Panc1 (cell line): ENCODE results near the gene CLIP3. TPM values are rescaled to one million over a fixed set of nuclear protein-coding genes. Genes with fewer than 3 reads are reported as not detected.
A peak's percentile ranks its signal among the peaks of the same experiment; 100 is the strongest.

Experiments
- ATAC-seq: fragments of 200-7000 bp; cut with Tn5 transposase; 2 replicates; pipeline ENCODE4 v1.9.1; 2020; ENCODE audit warnings: mild to moderate bottlenecking, moderate library complexity
- BruUV-seq: library from RNA; stranded (reverse); fragments of 400-500 nt; replicated peaks from 2 replicates; lab custom pipeline; 2021; lab: Mats Ljungman, UMichigan
- CTCF ChIA-PET: fragments of 300-600 bp; sonication (Branson Sonifier 250); formaldehyde crosslinking; loops from one replicate; lab custom pipeline; 2022; ENCODE audit warnings: antibody characterized with exemption; lab: Charles Lee
- POLR2A ChIA-PET: fragments of 300-600 bp; sonication (Branson Sonifier 250); formaldehyde crosslinking; loops from one replicate; lab custom pipeline; 2022; ENCODE audit warnings: antibody characterized with exemption; lab: Charles Lee
- DNase-seq: peaks from one replicate; pipeline ENCODE4 v3.0.0-alpha.2; 2010; ENCODE audit warnings: low read depth, low spot score
- H3K27ac ChIP-seq: 2 replicates; pipeline ENCODE4 v1.5.1; 2011; ENCODE audit warnings: mild to moderate bottlenecking, low read length, inconsistent platforms
- H3K27me3 ChIP-seq: fragments of 200-500 bp; sonication (Bioruptor generic); 2 replicates; pipeline ENCODE4 v1.6.0; 2014; ENCODE audit warnings: low read length, inconsistent platforms; ENCODE audit not compliant: control insufficient read depth, insufficient read depth
- H3K36me3 ChIP-seq: fragments of 200-500 bp; sonication (Bioruptor generic); 2 replicates; pipeline ENCODE4 v1.5.1; 2014; ENCODE audit warnings: inconsistent platforms, mild to moderate bottlenecking, low read length, moderate library complexity; ENCODE audit not compliant: control insufficient read depth, insufficient read depth
- H3K4me1 ChIP-seq: 2 replicates; pipeline ENCODE4 v1.5.1; 2011; ENCODE audit warnings: inconsistent platforms, mild to moderate bottlenecking, low read length, moderate library complexity; ENCODE audit not compliant: control insufficient read depth, insufficient read depth
- H3K4me3 ChIP-seq, 2 experiments: 2 replicates each; pipeline ENCODE4 v1.5.1; 2011 to 2012; ENCODE audit warnings: low read depth in 2 of 2, low read length in 2 of 2, mild to moderate bottlenecking in 2 of 2, inconsistent platforms in 1 of 2, moderate library complexity in 1 of 2
- H3K9me3 ChIP-seq: fragments of 200-500 bp; sonication (Bioruptor generic); 2 replicates; pipeline ENCODE4 v1.5.1; 2014; ENCODE audit warnings: low read depth, mild to moderate bottlenecking, inconsistent platforms, low read length, moderate library complexity; ENCODE audit not compliant: control insufficient read depth, insufficient read depth
- CTCF ChIP-seq: fragments of 450-650 bp; IDR thresholded peaks from 2 replicates; pipeline ENCODE4 v1.5.1; 2017; ENCODE audit warnings: mild to moderate bottlenecking
- POLR2AphosphoS5 ChIP-seq: IDR thresholded peaks from 2 replicates; pipeline ENCODE4 v1.6.1; 2012; ENCODE audit warnings: mild to moderate bottlenecking, low read depth, low read length, moderate library complexity
- REST ChIP-seq, 2 experiments: IDR thresholded peaks; 2 replicates each; pipeline ENCODE4 v1.6.1; 2011 to 2012; ENCODE audit warnings: low read depth in 2 of 2, control low read depth in 1 of 2, low read length in 1 of 2, mild to moderate bottlenecking in 1 of 2, moderate library complexity in 1 of 2; ENCODE audit not compliant: insufficient read depth in 1 of 2
- SIN3A ChIP-seq: IDR thresholded peaks from 2 replicates; pipeline ENCODE4 v1.6.1; 2012; ENCODE audit warnings: low read depth, mild to moderate bottlenecking, low read length, moderate library complexity, borderline replicate concordance; ENCODE audit not compliant: insufficient read depth
- TCF7L2 ChIP-seq: IDR thresholded peaks from 2 replicates; pipeline ENCODE4 v1.6.1; 2011; ENCODE audit warnings: mild to moderate bottlenecking, low read depth, low read length, inconsistent platforms
- in situ Hi-C: cut with HindIII; loops from 2 replicates; pipeline ENCODE4 v1.10.0; 2016; ENCODE audit warnings: low sequenced_read_pairs, low pct_unique_long_range_greater_than_20kb
- intact Hi-C: fragments of 100-400 bp; cut with micrococcal nuclease; formaldehyde crosslinking; loops from one replicate; pipeline ENCODE4 v1.10.0; 2022; ENCODE audit not compliant: unreplicated experiment
- total RNA-seq: library from RNA; stranded (reverse); gene quantifications from one replicate; pipeline ENCODE4 v1.2.1, GENCODE V29; 2021; ENCODE audit not compliant: unreplicated experiment

CLIP3 gene
- total RNA-seq, 1 experiment from 2014 or later: 4.7 TPM

- ATAC-seq (peak; percentile 98), DNase-seq (peak; percentile 94)
- in situ Hi-C loops: no loop called here
- Histone ChIP-seq H3K36me3 (no peaks in the 10 kb centered on the region), H3K9me3 (no peaks in the 10 kb centered on the region), H3K27me3 (no peaks in the 10 kb centered on the region), H3K4me1 (peaks cover 18% of the 10 kb centered on the region), H3K27ac (peak within 1 kb of the TSS; percentile 91), H3K4me3 (peak within 1 kb of the TSS; percentile 74 to 97)
- TF ChIP-seq TCF7L2 (peak; percentile 21; the same call in 1 of the 2 replicates), REST (IDR thresholded peaks at IDR 0.05; ENCODE audit: insufficient read depth in 1 of 2, low read depth in 2 of 2, low read length in 1 of 2) (peak; percentile 68 to 79; a peak in 3 of 4 replicates), CTCF (no peak), POLR2AphosphoS5 (peak; percentile 61; the same call in 1 of the 2 replicates), SIN3A (no peak; the same call in 1 of the 2 replicates)
- TSS peak; percentile 91 for BruUV-seq
- ChIA-PET CTCF (no interaction called here), POLR2A (interaction anchor here (0.5 to 0.6 kb wide), 4 partner anchors 12 to 387 kb away, joined by 3 to 10 read pairs (median 6); no protein-coding TSS in a partner anchor)
- intact Hi-C loops: no loop called here
Observed at GRCh38 chr19:36014012-36014924, 18.4 kb downstream of the CLIP3 start, which contains the start of gene ALKBH6. Gene ALKBH6, minus strand, starts transcription at chr19:36014213. Its CDS starts 816 bp downstream, at chr19:36013397.

GRCh38 chr19:36013280-36014011, 19.2 kb downstream of the CLIP3 start:
- DNase-seq: no peak
- TSS peak; percentile 92 for BruUV-seq

More at GRCh38 chr19:36013280-36014011, 19.2 kb downstream of the CLIP3 start:
- no peak for ATAC-seq
- in situ Hi-C loops: no loop called here
- no peak for TF ChIP-seq TCF7L2
- no peak for TF ChIP-seq POLR2AphosphoS5
- no peak for TF ChIP-seq REST (IDR thresholded peaks at IDR 0.05; ENCODE audit: insufficient read depth in 1 of 2, low read depth in 2 of 2, low read length in 1 of 2)
- no peak for TF ChIP-seq SIN3A
- TF ChIP-seq CTCF: no peak
- Histone ChIP-seq H3K27me3 (no peaks in the 10 kb centered on the region), H3K27ac (peak overlapping the region; percentile 91), H3K4me1 (peaks cover 24% of the 10 kb centered on the region), H3K4me3 (peak overlapping the region; percentile 74 to 97), H3K36me3 (no peaks in the 10 kb centered on the region), H3K9me3 (no peaks in the 10 kb centered on the region)
- intact Hi-C loops: no loop called here
- ChIA-PET CTCF (no interaction called here), POLR2A (interaction anchor here (0.5 kb wide), 2 partner anchors 14 to 87 kb away, joined by 7 to 10 read pairs; no protein-coding TSS in a partner anchor)
